Esophagus squamous epithelium (tissue), 5 donors: ENCODE measurements around the gene SPAG17. TPM values are rescaled to one million over a fixed set of nuclear protein-coding genes. Genes with fewer than 3 reads are reported as not detected.

Experiments
- DNase-seq: peaks from one replicate; lab custom pipeline; 2025; lab: John Stamatoyannopoulos, UW
- H3K27ac ChIP-seq, 4 donors: fragments of 200-600 bp; sonication (generic); one replicate each; pipeline ENCODE4 v1.5.1; 2016 to 2019; ENCODE audit warnings: mild to moderate bottlenecking in 1 of 4
- H3K27me3 ChIP-seq, 4 donors: fragments of 200-600 bp; sonication (generic); 1 replicate in 3 of 4; 2 replicates in 1 of 4; pipeline versions ENCODE4 v1.5.1 to v1.6.0; 2017 to 2021; ENCODE audit warnings: antibody characterized with exemption in 1 of 4
- H3K36me3 ChIP-seq, 3 donors: fragments of 200-600 bp; sonication (generic); one replicate each; pipeline ENCODE4 v1.5.1; 2016 to 2019
- H3K4me1 ChIP-seq, 3 donors: fragments of 200-600 bp; sonication (generic); one replicate each; pipeline ENCODE4 v1.5.1; 2017 to 2019
- H3K4me3 ChIP-seq, 4 donors: fragments of 200-600 bp; sonication (generic); 1 replicate in 3 of 4; 2 replicates in 1 of 4; pipeline ENCODE4 v1.5.1; 2016 to 2019; ENCODE audit warnings: mild to moderate bottlenecking in 2 of 4, moderate library complexity in 1 of 4
- H3K9me3 ChIP-seq, 3 donors: fragments of 200-600 bp; sonication (generic); one replicate each; pipeline ENCODE4 v1.5.1; 2016 to 2019
- POLR2A ChIP-seq, 4 donors: fragments of 450-650 bp; IDR thresholded peaks; one replicate each; pipeline ENCODE4 v1.6.1; 2017; ENCODE audit warnings: antibody characterized with exemption in 4 of 4, mild to moderate bottlenecking in 4 of 4, moderate library complexity in 3 of 4
- WGBS, 2 donors: methylation state at CpG; one replicate each; pipeline ENCODE4 v1.1.5; 2018; 5-methylcytosine and 5-hydroxymethylcytosine counted together
- intact Hi-C: fragments of 100-400 bp; cut with DNase I; formaldehyde crosslinking; loops from one replicate; pipeline ENCODE4 v1.15.0; 2022
- total RNA-seq, 4 donors: library from RNA; depleted of rRNA; stranded (reverse); fragments of >200 nt; gene quantifications; one replicate each; pipeline ENCODE4 v1.1.0, GENCODE V29; 2016
- TF ChIP-seq, protein P1 (sequence below), 6 experiments: fragments of 450-650 bp in 4 of 6; fragments of 200-600 bp in 2 of 6; sonication (generic) in 2 of 6; IDR thresholded peaks; one replicate each; pipeline ENCODE4 v1.5.1; 2016 to 2019; ENCODE audit warnings: antibody characterized with exemption in 6 of 6, mild to moderate bottlenecking in 4 of 6, moderate library complexity in 4 of 6
- donor health status: DM: yes; HTN: yes; CAD: no.

The SPAG17 gene
- total RNA-seq, 4 donors from 2014 or later: 8.8 to 20.9 (median 13.8) TPM

- H3K36me3 ChIP-seq: no peaks in the 10 kb centered on the region
- H3K9me3 ChIP-seq: no peaks in the 10 kb centered on the region
- no peak overlapping the region for H3K4me3 ChIP-seq
- intact Hi-C loops: no loop called here
- TF ChIP-seq, protein P1, sequence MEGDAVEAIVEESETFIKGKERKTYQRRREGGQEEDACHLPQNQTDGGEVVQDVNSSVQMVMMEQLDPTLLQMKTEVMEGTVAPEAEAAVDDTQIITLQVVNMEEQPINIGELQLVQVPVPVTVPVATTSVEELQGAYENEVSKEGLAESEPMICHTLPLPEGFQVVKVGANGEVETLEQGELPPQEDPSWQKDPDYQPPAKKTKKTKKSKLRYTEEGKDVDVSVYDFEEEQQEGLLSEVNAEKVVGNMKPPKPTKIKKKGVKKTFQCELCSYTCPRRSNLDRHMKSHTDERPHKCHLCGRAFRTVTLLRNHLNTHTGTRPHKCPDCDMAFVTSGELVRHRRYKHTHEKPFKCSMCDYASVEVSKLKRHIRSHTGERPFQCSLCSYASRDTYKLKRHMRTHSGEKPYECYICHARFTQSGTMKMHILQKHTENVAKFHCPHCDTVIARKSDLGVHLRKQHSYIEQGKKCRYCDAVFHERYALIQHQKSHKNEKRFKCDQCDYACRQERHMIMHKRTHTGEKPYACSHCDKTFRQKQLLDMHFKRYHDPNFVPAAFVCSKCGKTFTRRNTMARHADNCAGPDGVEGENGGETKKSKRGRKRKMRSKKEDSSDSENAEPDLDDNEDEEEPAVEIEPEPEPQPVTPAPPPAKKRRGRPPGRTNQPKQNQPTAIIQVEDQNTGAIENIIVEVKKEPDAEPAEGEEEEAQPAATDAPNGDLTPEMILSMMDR (IDR thresholded peaks at IDR 0.05): no peak
- no peak for TF ChIP-seq POLR2A (IDR thresholded peaks at IDR 0.05)
- H3K27ac ChIP-seq: no peak overlapping the region
- H3K4me1 ChIP-seq: peaks cover 0 to 15% (median 5%) of the 10 kb centered on the region in 3 donors
- no peak for DNase-seq
- no peaks in the 10 kb centered on the region for H3K27me3 ChIP-seq
Observed at GRCh38 chr1:118204648-118205047, 19.6 kb upstream of the SPAG17 start.

DNA sequence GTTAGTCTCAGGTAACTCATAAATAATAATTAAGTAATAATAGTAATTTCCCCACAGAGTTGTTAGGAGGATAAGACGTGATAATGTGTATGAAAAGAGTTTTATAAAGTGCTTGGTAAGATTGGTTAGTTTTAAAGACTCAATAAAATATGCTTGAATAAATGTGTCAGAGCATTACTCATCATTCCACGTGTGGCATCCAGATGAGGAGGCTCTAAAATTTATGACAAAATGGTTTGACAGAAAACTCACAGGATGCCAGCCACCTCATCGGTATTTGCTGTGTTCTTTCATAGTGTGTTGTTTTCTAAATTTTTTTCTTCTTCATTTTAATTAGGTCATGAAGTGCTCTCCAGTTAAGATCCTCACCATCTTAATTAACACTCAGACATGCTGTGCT is 19.1 kb upstream of the SPAG17 start:
- no peak overlapping the region for H3K27ac ChIP-seq
- intact Hi-C loops: no loop called here
- TF ChIP-seq, protein P1 (IDR thresholded peaks at IDR 0.05): no peak
- TF ChIP-seq POLR2A (IDR thresholded peaks at IDR 0.05): no peak
- DNase-seq: no peak
- H3K9me3 ChIP-seq: no peaks in the 10 kb centered on the region
- H3K27me3 ChIP-seq: no peaks in the 10 kb centered on the region
- 41 to 50% methylated on average over 3 of the region's 3 CpGs for WGBS, 2 donors
- H3K4me3 ChIP-seq: no peak overlapping the region
- no peaks in the 10 kb centered on the region for H3K36me3 ChIP-seq
- H3K4me1 ChIP-seq: peaks cover 0 to 12% (median 5%) of the 10 kb centered on the region in 3 donors

GRCh38 chr1:118202076-118202608 is 17.1 kb upstream of the SPAG17 start:
- no peak overlapping the region for H3K27ac ChIP-seq
- intact Hi-C loops: no loop called here

DNA sequence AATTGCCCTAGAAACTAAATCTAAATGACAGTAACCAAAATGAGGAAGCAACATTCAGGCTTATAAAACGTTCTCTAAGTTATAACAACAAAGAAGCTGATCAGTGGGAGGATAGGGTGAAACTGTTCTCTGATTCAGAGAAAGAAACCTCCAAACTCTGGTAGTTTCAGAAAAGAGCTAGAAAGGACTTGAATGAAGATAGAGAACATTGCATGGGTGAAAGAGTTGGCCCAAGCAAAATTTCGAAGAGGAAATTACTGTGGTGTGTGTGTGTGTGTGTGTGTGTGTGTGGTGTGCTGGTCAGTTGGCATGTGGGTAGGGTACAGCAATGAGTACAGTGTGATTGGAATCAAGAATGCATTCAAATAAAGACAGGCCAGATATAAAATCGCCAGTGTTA is 16.5 kb upstream of the SPAG17 start:
- TF ChIP-seq, protein P1 (IDR thresholded peaks at IDR 0.05): no peak
- no peak for TF ChIP-seq POLR2A (IDR thresholded peaks at IDR 0.05)
- intact Hi-C loops: no loop called here
- DNase-seq: no peak
- no peak overlapping the region for H3K27ac ChIP-seq
- no peaks in the 10 kb centered on the region for H3K4me1 ChIP-seq
- no peak overlapping the region for H3K4me3 ChIP-seq
- H3K36me3 ChIP-seq: no peaks in the 10 kb centered on the region
- 65 to 69% methylated on average over 3 of the region's 3 CpGs for WGBS, 2 donors
- no peaks in the 10 kb centered on the region for H3K27me3 ChIP-seq
- no peaks in the 10 kb centered on the region for H3K9me3 ChIP-seq

More at GRCh38 chr1:118202076-118202608, 17.1 kb upstream of the SPAG17 start:
- H3K4me1 ChIP-seq: no peaks in the 10 kb centered on the region
- no peak for DNase-seq
- H3K9me3 ChIP-seq: no peaks in the 10 kb centered on the region
- H3K4me3 ChIP-seq: no peak overlapping the region
- TF ChIP-seq, protein P1 (IDR thresholded peaks at IDR 0.05): no peak
- no peaks in the 10 kb centered on the region for H3K36me3 ChIP-seq
- 67 to 78% methylated on average over 2 of the region's 2 CpGs for WGBS, 2 donors
- H3K27me3 ChIP-seq: no peaks in the 10 kb centered on the region

DNA sequence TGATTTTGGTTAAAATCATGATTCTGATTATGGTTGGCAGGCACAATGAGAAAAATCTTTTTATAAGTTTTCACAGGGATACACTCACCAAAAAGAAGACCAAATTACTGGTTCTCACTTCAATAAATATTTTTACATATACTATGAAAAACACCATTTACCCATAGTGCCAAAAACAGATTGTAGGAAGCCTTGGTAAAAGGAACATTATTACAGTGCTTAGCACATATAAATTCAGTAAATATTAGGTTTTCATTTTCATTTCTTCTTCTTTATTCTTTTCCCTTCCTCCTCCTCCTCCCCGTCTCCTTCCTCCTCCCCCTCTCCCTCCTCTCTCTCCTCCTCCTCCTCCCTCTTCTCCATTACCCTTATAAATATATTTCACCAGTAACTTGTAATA is 15.8 kb upstream of the SPAG17 start:
- DNase-seq: no peak
- no peaks in the 10 kb centered on the region for H3K4me1 ChIP-seq
- no peak overlapping the region for H3K27ac ChIP-seq
- no peaks in the 10 kb centered on the region for H3K27me3 ChIP-seq
- WGBS, 2 donors: 50 to 63% methylated on average over 1 of the region's 1 CpG
- TF ChIP-seq POLR2A (IDR thresholded peaks at IDR 0.05): no peak
- TF ChIP-seq, protein P1 (IDR thresholded peaks at IDR 0.05): no peak
- no peak overlapping the region for H3K4me3 ChIP-seq
- H3K36me3 ChIP-seq: no peaks in the 10 kb centered on the region
- no peaks in the 10 kb centered on the region for H3K9me3 ChIP-seq
- intact Hi-C loops: no loop called here
